NCI-H2227 (cell line): ENCODE results near the gene UBXN10.

Experiments
- DNase-seq: peaks from one replicate; lab custom pipeline; 2025; ENCODE audit not compliant: unreplicated experiment; lab: John Stamatoyannopoulos, UW

UBXN10 gene

DNA sequence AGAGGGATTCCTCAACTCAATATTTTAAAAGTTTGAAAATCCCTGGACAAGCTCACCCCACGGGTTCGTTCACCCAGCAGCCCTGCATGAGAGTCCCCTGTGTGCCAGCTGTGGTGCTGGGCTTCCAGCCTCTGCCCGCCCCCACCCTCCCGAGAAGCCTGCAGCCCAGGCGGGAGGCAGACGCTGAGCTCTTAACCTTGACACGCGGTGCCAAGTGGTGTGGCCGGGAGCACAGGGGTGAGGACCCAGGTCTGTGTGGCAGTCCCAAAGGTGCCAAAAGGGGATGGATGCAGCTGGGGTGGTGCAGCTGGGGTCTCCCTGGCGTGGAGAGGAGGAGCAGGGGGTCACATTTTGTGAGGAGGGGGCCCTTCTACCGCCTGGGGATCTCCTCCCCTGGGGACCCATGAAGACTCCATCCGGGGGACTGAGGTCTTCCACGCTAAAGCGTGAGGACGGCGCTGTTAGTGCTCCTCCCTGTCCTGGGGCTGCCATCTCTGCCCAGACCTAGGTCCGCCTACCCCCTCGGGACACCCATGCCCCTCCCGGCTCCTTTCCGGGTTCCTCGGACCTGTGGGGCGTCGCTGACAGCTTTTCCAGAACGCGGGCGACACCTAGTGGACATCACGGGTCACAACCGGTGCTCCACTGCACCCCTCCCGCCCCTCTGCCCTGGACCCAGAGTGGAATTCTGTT lies 33.8 kb upstream of the UBXN10 start:
- DNase-seq = peak; percentile 87

GRCh38 chr1:20152599-20152930 lies 33.3 kb upstream of the UBXN10 start:
- no peak for DNase-seq

- DNase-seq = peak; percentile 23
Measured at GRCh38 chr1:20153000-20153418, 32.9 kb upstream of the UBXN10 start.

DNA sequence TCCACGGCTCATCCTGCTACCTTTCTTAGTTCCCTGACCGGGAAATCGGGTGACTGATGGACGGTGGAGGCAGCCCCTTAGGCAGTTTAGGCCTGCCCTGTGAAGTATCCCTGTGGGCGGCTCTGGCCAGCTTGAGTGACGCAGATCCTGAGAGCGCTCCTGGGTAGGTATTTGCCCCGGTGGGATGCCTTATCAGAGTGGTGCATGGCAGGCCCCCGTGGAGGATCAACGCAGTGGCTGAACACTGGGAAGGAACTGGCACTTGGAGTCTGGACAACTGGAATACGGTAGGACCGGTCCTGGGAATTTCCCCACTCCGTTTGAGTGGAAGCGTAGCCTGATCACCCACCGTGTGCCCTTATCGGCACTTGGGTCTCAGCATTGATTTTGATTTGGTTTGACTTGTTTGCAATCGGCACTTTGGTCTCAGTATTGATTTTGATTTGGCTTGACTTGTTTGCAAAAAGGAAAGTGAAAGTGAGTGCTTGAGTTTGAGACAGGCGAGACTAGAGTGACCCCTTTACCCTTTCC lies 31.5 kb upstream of the UBXN10 start:
- DNase-seq = no peak

GRCh38 chr1:20158358-20159070 lies 27.4 kb upstream of the UBXN10 start:
- no peak for DNase-seq

- no peak for DNase-seq
Measured at GRCh38 chr1:20160034-20160433, 25.9 kb upstream of the UBXN10 start.

DNA sequence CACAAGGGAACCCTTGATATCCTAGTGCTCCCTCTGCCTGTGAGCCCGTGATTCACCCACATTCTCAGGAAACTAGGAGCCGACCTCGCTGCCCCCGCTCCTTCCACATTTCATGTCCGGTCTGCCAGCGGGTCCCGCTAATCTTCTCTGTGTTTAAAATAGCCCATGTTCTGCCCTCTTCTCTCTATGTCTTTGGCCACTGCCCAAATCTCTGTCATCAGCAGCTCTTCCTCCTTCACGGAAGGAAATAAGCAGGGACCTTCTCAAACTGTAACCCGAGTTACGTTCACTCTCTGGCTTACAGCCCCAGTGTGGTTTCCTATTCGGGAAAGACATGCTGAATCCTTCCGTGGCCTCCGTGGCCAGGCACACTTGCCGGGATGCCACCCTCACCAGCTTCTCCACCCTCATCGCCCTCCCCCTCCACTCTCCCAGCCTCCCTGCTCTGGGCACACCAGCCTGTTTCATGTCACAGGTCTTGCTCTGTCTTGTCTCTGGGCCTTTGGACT lies 21.1 kb upstream of the UBXN10 start:
- no peak for DNase-seq

- DNase-seq = no peak
Measured at GRCh38 chr1:20165522-20165951, 20.4 kb upstream of the UBXN10 start.

GRCh38 chr1:20166051-20166450 lies 19.8 kb upstream of the UBXN10 start:
- DNase-seq = no peak

DNA sequence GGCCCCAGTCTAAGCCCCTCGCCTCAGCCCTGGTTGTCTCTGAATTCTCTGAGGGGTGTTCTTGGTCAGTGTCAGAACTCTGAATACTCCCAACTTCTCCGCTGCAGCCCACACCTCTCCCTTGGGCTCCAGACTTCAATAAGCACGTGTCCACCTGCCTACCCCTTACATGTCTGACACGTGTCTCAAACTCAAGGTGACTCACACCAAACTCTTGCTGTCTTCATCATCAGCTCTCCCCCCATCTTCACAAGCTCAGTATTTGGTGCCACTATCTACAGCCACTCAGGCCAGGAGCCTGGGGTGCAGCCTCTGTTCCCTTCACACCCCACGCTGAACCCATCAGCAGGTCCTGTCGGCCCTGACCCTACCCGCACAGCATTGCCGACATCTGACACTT lies 18.8 kb upstream of the UBXN10 start:
- no peak for DNase-seq

DNA sequence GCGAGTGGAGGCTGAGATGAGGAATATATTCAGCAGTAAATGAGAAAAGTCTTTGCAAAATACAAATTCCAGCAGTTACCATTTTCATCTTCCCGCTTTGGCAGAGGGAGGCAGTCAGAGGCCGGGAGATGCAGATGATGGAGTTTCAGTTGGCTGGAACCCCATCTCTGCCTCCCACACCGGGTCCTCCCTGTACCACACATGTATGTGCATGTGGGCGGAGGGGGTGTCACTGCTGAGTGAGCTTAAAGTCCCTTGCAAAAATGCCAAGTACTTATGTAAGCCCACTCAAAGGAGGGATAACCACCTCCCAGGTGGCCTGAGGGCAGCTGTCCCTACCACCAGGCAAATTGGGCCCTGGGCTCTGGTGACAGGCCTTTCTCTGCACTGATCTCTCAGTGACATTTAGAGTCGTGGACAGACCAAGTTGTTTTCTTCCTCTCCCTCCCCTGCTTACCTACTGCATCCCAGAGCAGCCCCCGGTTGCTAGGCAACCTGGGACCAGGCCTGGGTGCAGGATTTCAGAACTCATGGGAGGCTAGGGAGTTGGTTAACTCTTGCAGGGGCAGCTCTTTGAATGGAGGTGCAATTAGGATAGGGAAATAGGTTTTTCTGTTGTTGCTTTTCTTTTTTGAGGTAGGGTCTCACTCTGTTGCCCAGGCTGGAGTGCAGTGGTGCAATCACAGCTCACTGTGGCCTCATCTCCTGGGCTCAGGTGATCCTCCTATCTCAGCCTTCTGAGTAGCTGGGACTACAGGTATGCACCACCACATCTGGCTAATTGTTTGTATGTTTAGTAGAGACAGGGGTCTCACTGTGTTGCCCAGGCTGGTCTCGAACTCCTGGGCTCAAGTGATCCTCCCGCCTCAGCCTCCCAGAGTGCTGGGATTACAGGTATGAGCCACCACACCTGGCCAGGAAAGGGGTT lies 17.1 kb upstream of the UBXN10 start:
- DNase-seq = peak; percentile 26

DNA sequence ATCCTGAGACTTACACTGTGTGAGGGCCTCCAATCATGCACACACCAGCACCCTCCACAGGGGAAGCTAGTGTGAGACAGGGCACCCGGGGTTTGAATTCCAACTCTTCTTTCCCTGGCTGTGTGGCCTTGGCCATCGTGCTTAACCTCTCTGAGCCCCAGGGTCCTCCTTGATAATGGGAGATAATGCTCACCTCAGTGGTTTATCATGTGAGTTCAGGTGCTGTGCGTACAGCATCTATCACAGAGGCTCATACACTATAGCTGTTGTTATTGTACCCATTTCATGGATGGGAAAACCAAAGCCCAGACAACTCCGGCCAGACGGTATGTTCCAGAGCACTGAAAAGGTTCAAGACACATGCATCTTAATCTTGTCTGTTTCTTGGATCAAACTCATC lies 16.0 kb upstream of the UBXN10 start:
- DNase-seq = no peak

DNA sequence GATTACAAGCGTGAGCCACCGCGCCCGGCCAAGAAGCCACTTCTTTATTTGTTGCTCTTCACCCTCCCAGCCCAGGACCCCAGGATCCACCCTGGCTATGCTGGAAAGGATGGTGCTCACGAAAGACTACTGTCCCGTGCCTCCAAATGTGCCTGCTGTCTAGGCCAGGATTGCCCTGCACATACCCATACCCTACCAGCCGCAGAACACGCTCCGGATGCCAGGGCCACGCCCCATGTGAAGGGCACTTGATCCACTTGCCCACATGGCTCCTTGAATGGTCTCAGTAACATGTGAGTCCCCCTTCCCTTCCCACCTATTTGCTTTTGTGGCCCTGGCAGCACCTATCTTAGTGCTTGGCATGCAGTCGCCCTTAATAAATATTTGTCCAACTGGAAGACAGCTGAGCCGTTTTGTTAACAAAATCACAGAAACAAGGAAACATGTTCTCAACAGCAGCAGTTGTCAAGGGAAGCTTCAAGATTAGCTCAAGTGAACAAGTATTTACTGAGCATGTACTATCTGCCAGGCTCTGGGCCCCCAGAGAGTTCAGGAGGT lies 13.8 kb upstream of the UBXN10 start:
- no peak for DNase-seq

- no peak for DNase-seq
Measured at GRCh38 chr1:20174937-20175666, 10.8 kb upstream of the UBXN10 start.

DNA sequence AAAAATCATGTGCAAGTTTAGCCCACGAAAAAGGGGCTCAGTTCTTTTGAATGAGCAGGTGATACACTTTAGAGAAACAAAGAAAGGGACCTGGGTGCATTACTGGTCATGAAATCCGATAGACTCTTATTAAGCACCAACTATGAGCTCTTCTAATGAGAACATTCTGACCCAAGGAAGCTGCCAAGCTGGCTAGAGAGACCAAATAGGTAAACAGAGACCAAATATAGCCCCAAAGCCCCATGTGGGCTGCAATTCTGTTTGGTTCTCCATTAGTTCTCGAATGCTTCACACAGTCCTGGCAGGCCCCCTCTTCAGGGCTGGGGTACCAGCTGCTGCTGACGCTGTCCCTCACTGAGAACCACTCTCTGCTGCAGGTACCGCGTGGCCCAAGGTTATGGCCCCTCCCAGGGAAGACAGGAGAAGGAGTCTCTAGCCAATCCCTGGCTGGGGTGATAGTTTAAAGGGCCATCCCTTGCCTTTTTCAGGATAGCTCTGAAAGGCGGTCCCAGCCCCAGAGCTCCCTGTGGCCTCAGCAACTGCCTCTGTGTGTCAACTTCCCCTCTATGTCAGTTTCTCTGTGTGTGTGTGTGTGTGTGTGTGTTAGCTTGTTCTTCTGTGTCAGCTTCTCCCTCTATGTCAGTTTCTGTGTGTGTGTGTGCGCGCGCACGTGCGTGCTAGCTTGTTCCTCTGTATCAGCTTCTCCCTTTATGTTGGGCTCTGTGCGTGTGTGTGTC lies 7.1 kb upstream of the UBXN10 start:
- DNase-seq = no peak

DNA sequence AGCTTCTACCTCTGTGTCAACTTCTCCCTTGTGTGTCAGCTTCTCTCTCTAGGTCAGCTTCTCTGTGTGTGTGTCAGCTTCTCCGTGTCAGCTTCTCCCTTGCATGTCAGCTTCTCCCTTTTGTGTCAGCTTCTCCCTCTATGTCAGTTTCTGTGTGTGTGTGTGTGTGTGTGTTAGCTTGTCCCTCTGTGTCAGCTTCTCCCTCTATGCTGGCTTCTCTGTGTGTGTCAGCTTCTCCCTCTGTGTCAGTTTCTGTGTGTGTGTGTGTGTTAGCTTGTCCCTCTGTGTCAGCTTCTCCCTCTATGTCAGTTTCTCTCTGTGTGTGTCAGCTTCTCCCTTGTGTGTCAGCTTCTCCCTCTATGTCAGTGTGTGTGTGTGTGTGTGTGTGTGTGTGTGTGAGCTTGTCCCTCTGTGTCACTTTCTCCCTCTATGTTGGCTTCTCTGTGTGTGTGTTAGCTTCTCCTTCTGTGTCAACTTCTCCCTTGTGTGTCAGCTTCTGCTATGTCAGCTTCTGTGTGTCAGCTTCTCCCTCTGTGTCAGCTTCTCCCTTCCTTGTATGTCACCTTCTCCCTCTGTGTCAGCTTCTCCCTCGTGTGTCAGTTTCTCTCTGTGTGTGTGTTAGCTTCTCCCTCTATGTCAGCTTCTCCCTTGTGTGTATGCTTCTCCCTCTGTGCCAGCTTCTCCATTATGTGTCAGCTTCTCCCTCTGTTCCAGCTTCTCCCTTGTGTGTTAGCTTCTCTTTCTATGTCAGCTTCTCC lies 6.3 kb upstream of the UBXN10 start:
- no peak for DNase-seq

DNA sequence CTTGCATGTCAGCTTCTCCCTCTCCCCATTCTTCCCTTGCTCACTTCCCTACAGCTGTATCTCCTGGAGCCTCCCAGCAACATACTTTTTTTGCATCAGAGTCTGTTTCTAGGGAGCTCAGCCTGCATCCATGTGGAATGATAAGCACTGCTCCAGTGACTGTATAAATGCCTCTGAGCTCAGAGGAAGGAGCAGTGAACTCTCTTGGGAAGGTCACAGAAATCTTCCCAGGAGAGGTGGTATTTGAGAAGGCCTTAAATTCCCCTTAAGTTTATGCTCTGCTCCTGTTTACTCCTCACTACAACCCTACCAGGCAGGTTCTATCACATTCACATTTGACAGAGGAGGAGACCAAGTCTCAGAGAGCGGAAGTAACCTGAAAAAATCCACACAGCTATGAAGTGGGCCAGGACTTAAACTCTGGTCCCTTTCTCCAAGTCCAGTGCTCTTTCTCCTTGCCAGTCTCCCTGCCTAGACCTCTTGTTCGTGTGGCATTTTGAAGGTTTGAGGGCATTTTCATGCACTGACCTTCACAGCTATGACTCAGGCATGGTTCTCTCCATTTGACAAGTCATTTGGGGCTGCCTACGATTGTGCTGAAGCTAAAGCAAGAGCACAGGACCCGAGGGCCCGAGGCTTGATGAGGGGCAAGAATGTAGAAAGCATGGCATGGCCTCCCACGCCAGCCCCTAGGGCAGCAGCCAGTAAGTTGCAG lies 5.6 kb upstream of the UBXN10 start:
- no peak for DNase-seq

GRCh38 chr1:20180844-20181207 lies 5.1 kb upstream of the UBXN10 start:
- no peak for DNase-seq
